Loucy (cell line): ENCODE results near the gene DNAAF8.

Source experiments
- H2AFZ ChIP-seq: fragments of 200-600 bp; sonication (generic); 2 replicates; pipeline ENCODE4 v1.6.0; 2016; ENCODE audit warnings: antibody characterized with exemption, mild to moderate bottlenecking, low read length, moderate library complexity
- H3F3A ChIP-seq: fragments of 200-600 bp; 2 replicates; pipeline ENCODE4 v1.6.0; 2016; ENCODE audit warnings: antibody characterized with exemption, low read depth, mild to moderate bottlenecking
- H3K27me3 ChIP-seq: fragments of 200-600 bp; sonication (generic); 2 replicates; pipeline ENCODE4 v1.6.1; 2014; ENCODE audit warnings: low read length, mild to moderate bottlenecking; ENCODE audit not compliant: insufficient read depth, poor library complexity, severe bottlenecking
- H3K36me3 ChIP-seq: fragments of 200-600 bp; sonication (generic); 2 replicates; pipeline ENCODE4 v1.6.1; 2016; ENCODE audit warnings: low read length; ENCODE audit not compliant: insufficient read depth
- H3K4me1 ChIP-seq: fragments of 200-600 bp; sonication (generic); 2 replicates; pipeline ENCODE4 v1.5.1; 2014; ENCODE audit warnings: low read length, mild to moderate bottlenecking; ENCODE audit not compliant: insufficient read depth, poor library complexity, severe bottlenecking
- H3K4me2 ChIP-seq: fragments of 200-600 bp; sonication (generic); 2 replicates; pipeline ENCODE4 v1.6.0; 2014; ENCODE audit warnings: antibody characterized with exemption, low read length, low read depth, mild to moderate bottlenecking; ENCODE audit not compliant: poor library complexity, severe bottlenecking
- H3K4me3 ChIP-seq: fragments of 200-600 bp; sonication (generic); 2 replicates; pipeline ENCODE4 v1.5.1; 2014; ENCODE audit warnings: low read length, mild to moderate bottlenecking, mixed read lengths; ENCODE audit not compliant: poor library complexity, severe bottlenecking
- H3K79me2 ChIP-seq: fragments of 200-600 bp; sonication (generic); 2 replicates; pipeline ENCODE4 v1.6.1; 2014; ENCODE audit warnings: low read length; ENCODE audit not compliant: insufficient read depth
- H3K9ac ChIP-seq: fragments of 200-600 bp; sonication (generic); 2 replicates; pipeline ENCODE4 v1.6.0; 2014; ENCODE audit warnings: mild to moderate bottlenecking, low read depth, low read length, moderate library complexity; ENCODE audit not compliant: poor library complexity, severe bottlenecking
- H3K9me2 ChIP-seq: fragments of 200-600 bp; sonication (generic); replicated peaks from 2 replicates; pipeline ENCODE4 v1.6.1; 2016; ENCODE audit warnings: low read depth, low read length, mixed read lengths
- H3K9me3 ChIP-seq: fragments of 200-600 bp; sonication (generic); 2 replicates; pipeline ENCODE4 v1.6.1; 2014; ENCODE audit warnings: mild to moderate bottlenecking, antibody characterized with exemption, low read length, low read depth; ENCODE audit not compliant: insufficient read depth
- H4K20me1 ChIP-seq: fragments of 200-600 bp; sonication (generic); 2 replicates; pipeline ENCODE4 v1.6.0; 2014; ENCODE audit warnings: antibody characterized with exemption, low read length, mild to moderate bottlenecking; ENCODE audit not compliant: insufficient read depth, poor library complexity, severe bottlenecking
- CTCF ChIP-seq: fragments of 200-600 bp; sonication (generic); conservative IDR thresholded peaks from 2 replicates; pipeline ENCODE4 v1.5.1; 2014; ENCODE audit warnings: mild to moderate bottlenecking, antibody characterized with exemption, low read length
- EZH2phosphoT487 ChIP-seq: fragments of 200-600 bp; IDR thresholded peaks from 2 replicates; pipeline ENCODE4 v1.6.1; 2018; ENCODE audit warnings: antibody characterized with exemption, mild to moderate bottlenecking, moderate library complexity, borderline replicate concordance

Gene DNAAF8

GRCh38 chr16:4699046-4699556 is 35.2 kb upstream of the DNAAF8 start:
- H3K36me3 ChIP-seq: no peaks in the 10 kb centered on the region
- no peak overlapping the region for H2AFZ ChIP-seq
- no peaks in the 10 kb centered on the region for H3K9me2 ChIP-seq
- H3K79me2 ChIP-seq: peaks cover 5% of the 10 kb centered on the region; the same call in 1 of the 2 replicates
- H3K4me3 ChIP-seq: no peak overlapping the region
- no peaks in the 10 kb centered on the region for H3K9me3 ChIP-seq
- H3K4me1 ChIP-seq: no peaks in the 10 kb centered on the region
- H4K20me1 ChIP-seq: no peaks in the 10 kb centered on the region
- H3K9ac ChIP-seq: no peak overlapping the region
- no peak overlapping the region for H3K4me2 ChIP-seq
- no peak for TF ChIP-seq CTCF
- H3F3A ChIP-seq: no peaks in the 10 kb centered on the region
- H3K27me3 ChIP-seq: no peaks in the 10 kb centered on the region

DNA sequence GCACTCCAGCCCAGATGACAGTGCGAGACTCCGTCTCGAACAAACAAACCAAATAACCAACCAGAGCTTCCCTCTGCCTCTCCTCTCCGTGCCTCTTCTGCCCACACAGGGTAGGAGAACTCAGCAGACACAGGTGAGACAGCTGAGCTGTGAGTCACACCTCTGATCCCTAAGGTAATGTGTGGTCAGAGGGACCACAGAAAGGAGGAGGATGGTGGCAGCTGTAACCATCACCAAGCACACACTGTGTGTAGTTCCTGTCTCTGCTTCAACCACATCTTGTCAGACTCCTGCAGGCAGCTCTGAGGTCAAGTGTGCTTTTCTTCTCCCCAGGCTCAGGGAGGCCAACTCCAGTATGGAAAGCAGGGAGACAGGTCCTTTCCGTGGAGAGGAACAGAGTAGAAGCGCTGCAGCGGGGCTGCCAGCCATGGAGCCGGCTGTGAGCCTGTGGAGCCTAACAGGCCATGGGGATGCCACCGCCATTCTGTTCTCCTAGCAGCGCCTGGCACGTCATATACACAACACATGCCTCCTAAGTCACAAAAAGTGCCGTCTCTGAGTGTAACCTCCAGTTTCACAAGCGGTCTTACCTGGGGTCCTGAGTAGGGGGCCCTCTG is 33.8 kb upstream of the DNAAF8 start:
- H3K9ac ChIP-seq: no peak overlapping the region
- no peaks in the 10 kb centered on the region for H4K20me1 ChIP-seq
- H3K27me3 ChIP-seq: no peaks in the 10 kb centered on the region
- H3K9me2 ChIP-seq: no peaks in the 10 kb centered on the region
- H3K4me3 ChIP-seq: no peak overlapping the region
- H3F3A ChIP-seq: no peaks in the 10 kb centered on the region
- no peaks in the 10 kb centered on the region for H3K79me2 ChIP-seq
- H3K9me3 ChIP-seq: no peaks in the 10 kb centered on the region
- H3K36me3 ChIP-seq: no peaks in the 10 kb centered on the region
- no peak overlapping the region for H3K4me2 ChIP-seq
- H3K4me1 ChIP-seq: no peaks in the 10 kb centered on the region
- H2AFZ ChIP-seq: no peak overlapping the region
- TF ChIP-seq CTCF (no peak), EZH2phosphoT487 (no peak)

GRCh38 chr16:4700997-4701743 is 33.2 kb upstream of the DNAAF8 start:
- Histone ChIP-seq H3K4me1 (no peaks in the 10 kb centered on the region), H3K79me2 (no peaks in the 10 kb centered on the region), H3K9me3 (no peaks in the 10 kb centered on the region), H3K9me2 (no peaks in the 10 kb centered on the region), H3K9ac (no peak overlapping the region), H2AFZ (no peak overlapping the region), H3K36me3 (no peaks in the 10 kb centered on the region), H3K4me3 (no peak overlapping the region), H3K27me3 (no peaks in the 10 kb centered on the region), H4K20me1 (no peaks in the 10 kb centered on the region), H3F3A (no peaks in the 10 kb centered on the region), H3K4me2 (no peak overlapping the region)
- no peak for TF ChIP-seq EZH2phosphoT487
- no peak for TF ChIP-seq CTCF
